A673 (cell line): ENCODE data around the gene SLC35A3.

Source experiments
- EZH2 ChIP-seq: fragments of 200-600 bp; sonication (generic); IDR thresholded peaks from 2 replicates; pipeline ENCODE4 v1.6.1; 2017; ENCODE audit warnings: borderline replicate concordance, low read depth, mild to moderate bottlenecking, mixed read lengths, antibody characterized with exemption, low read length; ENCODE audit not compliant: poor library complexity, severe bottlenecking
- TF ChIP-seq, protein P1 (sequence below): fragments of 300-800, 200-600 bp; sonication (generic); conservative IDR thresholded peaks from 2 replicates; pipeline ENCODE4 v1.5.1; 2017; ENCODE audit warnings: low read depth, mild to moderate bottlenecking, antibody characterized with exemption, low read length, moderate library complexity, mixed read lengths

DNA sequence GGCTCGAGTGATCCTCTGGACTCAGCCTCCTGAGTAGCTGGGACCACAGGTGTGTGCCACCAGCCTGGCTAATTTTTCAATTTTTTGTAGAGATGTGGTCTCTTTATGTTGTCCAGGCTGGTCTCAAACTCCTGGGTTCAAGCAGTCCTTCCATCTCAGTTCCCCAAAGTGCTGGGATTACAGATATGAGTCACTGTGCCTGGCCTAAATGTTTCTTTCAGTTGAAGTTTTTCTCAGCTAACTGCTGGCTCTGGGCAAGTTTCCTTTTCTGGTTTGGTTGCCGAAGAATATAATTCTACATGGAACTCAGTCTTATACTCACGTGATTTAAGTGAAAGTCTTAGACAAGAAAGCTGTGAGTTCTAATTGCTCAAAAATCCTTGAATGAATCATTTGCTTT, 106.0 kb downstream of the SLC35A3 start:
- TF ChIP-seq, protein P1, sequence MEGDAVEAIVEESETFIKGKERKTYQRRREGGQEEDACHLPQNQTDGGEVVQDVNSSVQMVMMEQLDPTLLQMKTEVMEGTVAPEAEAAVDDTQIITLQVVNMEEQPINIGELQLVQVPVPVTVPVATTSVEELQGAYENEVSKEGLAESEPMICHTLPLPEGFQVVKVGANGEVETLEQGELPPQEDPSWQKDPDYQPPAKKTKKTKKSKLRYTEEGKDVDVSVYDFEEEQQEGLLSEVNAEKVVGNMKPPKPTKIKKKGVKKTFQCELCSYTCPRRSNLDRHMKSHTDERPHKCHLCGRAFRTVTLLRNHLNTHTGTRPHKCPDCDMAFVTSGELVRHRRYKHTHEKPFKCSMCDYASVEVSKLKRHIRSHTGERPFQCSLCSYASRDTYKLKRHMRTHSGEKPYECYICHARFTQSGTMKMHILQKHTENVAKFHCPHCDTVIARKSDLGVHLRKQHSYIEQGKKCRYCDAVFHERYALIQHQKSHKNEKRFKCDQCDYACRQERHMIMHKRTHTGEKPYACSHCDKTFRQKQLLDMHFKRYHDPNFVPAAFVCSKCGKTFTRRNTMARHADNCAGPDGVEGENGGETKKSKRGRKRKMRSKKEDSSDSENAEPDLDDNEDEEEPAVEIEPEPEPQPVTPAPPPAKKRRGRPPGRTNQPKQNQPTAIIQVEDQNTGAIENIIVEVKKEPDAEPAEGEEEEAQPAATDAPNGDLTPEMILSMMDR: no peak
- no peak for TF ChIP-seq EZH2
